M059J (cell line): Measurements from ENCODE around the gene SNRPB2. TPM values are rescaled to one million over a fixed set of nuclear protein-coding genes. Genes with fewer than 3 reads are reported as not detected.

Experiments
- DNase-seq: peaks from one replicate; pipeline ENCODE4 v3.0.0-alpha.2; 2012; ENCODE audit warnings: low read depth
- total RNA-seq: library from RNA; depleted of rRNA; stranded (reverse); fragments of >200 nt; shearing (Covaris generic); gene quantifications from 2 replicates; pipeline ENCODE4 v1.2.3, GENCODE V29; 2014

Gene SNRPB2
- total RNA-seq, 1 experiment from 2014 or later = 171 TPM

GRCh38 chr20:16732506-16733152 lies 2.8 kb downstream of the SNRPB2 start:
- DNase-seq = peak; percentile 5

- DNase-seq = no peak
Observed at GRCh38 chr20:16740365-16741072, 10.7 kb downstream of the SNRPB2 start.

GRCh38 chr20:16744178-16744807 lies 14.5 kb downstream of the SNRPB2 start:
- DNase-seq = no peak

- no peak for DNase-seq
Observed at GRCh38 chr20:16745204-16745603, 15.4 kb downstream of the SNRPB2 start.

- no peak for DNase-seq
Observed at GRCh38 chr20:16747291-16747811, 17.5 kb downstream of the SNRPB2 start.

GRCh38 chr20:16748308-16748900 lies 18.6 kb downstream of the SNRPB2 start, which contains the start of gene OTOR:
Gene OTOR (plus strand): TSS chr20:16748358. CDS start chr20:16748402, 44 bp downstream.
- no peak for DNase-seq

GRCh38 chr20:16749573-16749972 lies 19.7 kb downstream of the SNRPB2 start:
- DNase-seq = no peak

GRCh38 chr20:16752082-16752481 lies 22.3 kb downstream of the SNRPB2 start:
- DNase-seq = no peak

GRCh38 chr20:16752901-16753300 lies 23.1 kb downstream of the SNRPB2 start:
- DNase-seq = no peak

GRCh38 chr20:16758454-16759180 lies 28.8 kb downstream of the SNRPB2 start:
- no peak for DNase-seq

GRCh38 chr20:16759181-16759563 lies 29.3 kb downstream of the SNRPB2 start:
- DNase-seq = no peak

GRCh38 chr20:16760431-16761304 lies 30.8 kb downstream of the SNRPB2 start:
- no peak for DNase-seq

- DNase-seq = peak; percentile 70
Observed at GRCh38 chr20:16761305-16761829, 31.5 kb downstream of the SNRPB2 start.

GRCh38 chr20:16764560-16764959 lies 34.7 kb downstream of the SNRPB2 start:
- DNase-seq = no peak

GRCh38 chr20:16771213-16771612 lies 41.4 kb downstream of the SNRPB2 start:
- no peak for DNase-seq

- DNase-seq = no peak
Observed at GRCh38 chr20:16775961-16776360, 46.1 kb downstream of the SNRPB2 start.

GRCh38 chr20:16777126-16777525 lies 47.3 kb downstream of the SNRPB2 start:
- no peak for DNase-seq

- DNase-seq = no peak
Observed at GRCh38 chr20:16778159-16778558, 48.3 kb downstream of the SNRPB2 start.

GRCh38 chr20:16781496-16781895 lies 51.7 kb downstream of the SNRPB2 start:
- DNase-seq = no peak

- no peak for DNase-seq
Observed at GRCh38 chr20:16785226-16785625, 55.4 kb downstream of the SNRPB2 start.
